Chondrocyte (in vitro differentiated cells): ENCODE measurements around the gene PAQR3. TPM values are rescaled to one million over a fixed set of nuclear protein-coding genes. Genes with fewer than 3 reads are reported as not detected.

Source experiments
- DNase-seq: peaks from one replicate; pipeline ENCODE4 v3.0.0; 2021; ENCODE audit warnings: mixed read lengths, low spot score
- H3K27ac Mint-ChIP-seq: one replicate; pipeline ENCODE4 v1.8.0; 2021; ENCODE audit warnings: mild to moderate bottlenecking, moderate library complexity, mixed read lengths; ENCODE audit not compliant: unreplicated experiment
- H3K27me3 Mint-ChIP-seq: 2 replicates; pipeline ENCODE4 v1.8.0; 2021; ENCODE audit warnings: low read depth, mixed read lengths
- H3K36me3 Mint-ChIP-seq: 2 replicates; pipeline ENCODE4 v1.8.0; 2021; ENCODE audit warnings: low read depth, mixed read lengths
- H3K4me1 Mint-ChIP-seq: 2 replicates; pipeline ENCODE4 v1.8.0; 2021; ENCODE audit warnings: low read depth, mild to moderate bottlenecking, mixed read lengths
- H3K4me3 Mint-ChIP-seq: one replicate; pipeline ENCODE4 v1.8.0; 2021; ENCODE audit warnings: mild to moderate bottlenecking, moderate library complexity, mixed read lengths; ENCODE audit not compliant: unreplicated experiment
- H3K9me3 Mint-ChIP-seq: 2 replicates; pipeline ENCODE4 v1.8.0; 2021; ENCODE audit warnings: low read depth, mixed read lengths
- CTCF ChIP-seq: fragments of 200-600 bp; sonication (generic); IDR thresholded peaks from 2 replicates; pipeline ENCODE4 v1.5.0; 2021; ENCODE audit warnings: antibody characterized with exemption, mild to moderate bottlenecking, moderate library complexity
- total RNA-seq: library from RNA; stranded (reverse); gene quantifications from 3 replicates; pipeline ENCODE4 v1.2.1, GENCODE V29; 2021

PAQR3 gene
- total RNA-seq, 1 donor from 2014 or later: 13.8 TPM

GRCh38 chr4:78940752-78941151, 1.5 kb upstream of the PAQR3 start:
- DNase-seq: no peak
- H3K4me1 Mint-ChIP-seq: peaks cover 16% of the 10 kb centered on the region
- peaks cover 1% of the 10 kb centered on the region for H3K36me3 Mint-ChIP-seq
- TF ChIP-seq CTCF: no peak
- no peak overlapping the region for H3K27ac Mint-ChIP-seq
- peaks cover 34% of the 10 kb centered on the region for H3K27me3 Mint-ChIP-seq
- no peaks in the 10 kb centered on the region for H3K9me3 Mint-ChIP-seq
- no peak overlapping the region for H3K4me3 Mint-ChIP-seq

- DNase-seq: no peak
- peaks cover 1% of the 10 kb centered on the region for H3K36me3 Mint-ChIP-seq
- TF ChIP-seq CTCF: no peak
- peak overlapping the region; percentile 82 for H3K4me3 Mint-ChIP-seq
- peaks cover 16% of the 10 kb centered on the region for H3K4me1 Mint-ChIP-seq
- H3K27ac Mint-ChIP-seq: peak overlapping the region; percentile 68
- peaks cover 25% of the 10 kb centered on the region for H3K27me3 Mint-ChIP-seq
- no peaks in the 10 kb centered on the region for H3K9me3 Mint-ChIP-seq
These were observed 400 bp upstream of the PAQR3 start for GRCh38 chr4:78939667-78940008.

- H3K36me3 Mint-ChIP-seq: peaks cover 1% of the 10 kb centered on the region
- TF ChIP-seq CTCF: no peak
These were observed 767 bp downstream of the PAQR3 start for GRCh38 chr4:78938474-78938867.

GRCh38 chr4:78937837-78938236, 1.4 kb downstream of the PAQR3 start:
- H3K36me3 Mint-ChIP-seq: peaks cover 1% of the 10 kb centered on the region
- no peak for DNase-seq
- peaks cover 9% of the 10 kb centered on the region for H3K27me3 Mint-ChIP-seq
- no peak for TF ChIP-seq CTCF
- H3K4me1 Mint-ChIP-seq: peaks cover 16% of the 10 kb centered on the region
- no peak overlapping the region for H3K4me3 Mint-ChIP-seq
- no peaks in the 10 kb centered on the region for H3K9me3 Mint-ChIP-seq
- H3K27ac Mint-ChIP-seq: no peak overlapping the region

More at GRCh38 chr4:78938474-78938867, 767 bp downstream of the PAQR3 start:
- DNase-seq: no peak
- peaks cover 16% of the 10 kb centered on the region for H3K4me1 Mint-ChIP-seq
- peaks cover 14% of the 10 kb centered on the region for H3K27me3 Mint-ChIP-seq
- peak overlapping the region; percentile 91 for H3K27ac Mint-ChIP-seq
- peak overlapping the region; percentile 91 for H3K4me3 Mint-ChIP-seq
- no peaks in the 10 kb centered on the region for H3K9me3 Mint-ChIP-seq

- Mint-ChIP-seq H3K27me3 (peaks cover 2% of the 10 kb centered on the region), H3K27ac (no peak overlapping the region), H3K36me3 (peaks cover 1% of the 10 kb centered on the region), H3K9me3 (no peaks in the 10 kb centered on the region), H3K4me1 (peaks cover 16% of the 10 kb centered on the region), H3K4me3 (no peak overlapping the region)
- no peak for DNase-seq
- TF ChIP-seq CTCF: no peak
These were observed 2.2 kb downstream of the PAQR3 start for GRCh38 chr4:78936989-78937388.
